Measurements from ENCODE around the gene DPH5.
A peak's percentile ranks its signal among the peaks of the same experiment; 100 is the strongest.

Gene DPH5, protein sequence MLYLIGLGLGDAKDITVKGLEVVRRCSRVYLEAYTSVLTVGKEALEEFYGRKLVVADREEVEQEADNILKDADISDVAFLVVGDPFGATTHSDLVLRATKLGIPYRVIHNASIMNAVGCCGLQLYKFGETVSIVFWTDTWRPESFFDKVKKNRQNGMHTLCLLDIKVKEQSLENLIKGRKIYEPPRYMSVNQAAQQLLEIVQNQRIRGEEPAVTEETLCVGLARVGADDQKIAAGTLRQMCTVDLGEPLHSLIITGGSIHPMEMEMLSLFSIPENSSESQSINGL

DNA sequence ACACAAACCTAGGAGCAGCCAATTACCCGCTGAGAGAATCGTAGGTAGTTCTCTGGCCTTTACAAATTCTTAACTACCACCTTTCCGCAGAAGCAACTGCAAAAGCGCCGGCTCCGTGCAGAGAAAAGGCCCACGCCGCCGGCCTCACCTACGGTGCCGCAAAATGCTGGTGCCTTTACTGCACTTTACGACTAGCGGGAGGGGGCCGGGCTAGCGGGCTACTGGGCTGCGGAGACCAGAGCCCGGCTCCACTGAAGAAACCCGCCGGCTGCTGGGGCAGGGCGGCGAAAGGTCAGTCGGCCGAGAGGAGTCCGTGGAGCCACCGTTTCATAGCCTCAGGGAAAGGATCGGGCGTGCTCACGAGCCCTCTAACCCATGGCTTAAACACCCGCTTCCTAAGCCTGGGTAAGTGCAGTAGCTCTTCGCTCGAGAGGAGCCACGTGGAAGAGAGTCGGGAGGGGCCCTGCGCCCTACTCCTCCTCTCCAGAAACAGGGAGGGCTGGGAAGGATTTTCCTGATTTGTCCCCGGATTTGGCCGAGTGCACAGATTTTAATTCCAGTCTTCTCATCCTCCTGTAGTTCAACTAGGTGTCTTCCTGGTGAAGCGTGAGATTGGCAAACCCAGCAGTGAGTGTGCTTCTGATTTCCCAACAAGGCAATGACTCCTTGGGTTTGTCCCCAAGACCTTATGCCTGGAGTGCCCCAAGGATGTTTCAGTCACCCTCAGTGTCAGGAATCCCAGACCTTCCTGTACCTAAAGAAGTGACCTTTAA lies at the start of gene DPH5:
Gene DPH5 (minus strand): TSS at position 128 of the 773 bp plus-strand sequence. CDS start 341 bp downstream, outside the sequence.
- TF ChIP-seq EGR1 (IDR thresholded peaks at IDR 0.05) (no peak), TCF12 (IDR thresholded peaks at IDR 0.05; ENCODE audit: low read depth) (peak; percentile 64), EP300 (IDR thresholded peaks at IDR 0.05; ENCODE audit: borderline replicate concordance) (no peak), CREB1 (IDR thresholded peaks at IDR 0.05; ENCODE audit: low read depth) (peak; percentile 42; the same call in 1 of the 2 replicates), ZBTB7A (IDR thresholded peaks at IDR 0.05; ENCODE audit: low read depth) (no peak), TAF1 (IDR thresholded peaks at IDR 0.05; ENCODE audit: low read depth) (peak; percentile 98)
- TF ChIP-seq, protein P1, sequence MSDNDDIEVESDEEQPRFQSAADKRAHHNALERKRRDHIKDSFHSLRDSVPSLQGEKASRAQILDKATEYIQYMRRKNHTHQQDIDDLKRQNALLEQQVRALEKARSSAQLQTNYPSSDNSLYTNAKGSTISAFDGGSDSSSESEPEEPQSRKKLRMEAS (IDR thresholded peaks at IDR 0.05): peak; percentile 96

DNA sequence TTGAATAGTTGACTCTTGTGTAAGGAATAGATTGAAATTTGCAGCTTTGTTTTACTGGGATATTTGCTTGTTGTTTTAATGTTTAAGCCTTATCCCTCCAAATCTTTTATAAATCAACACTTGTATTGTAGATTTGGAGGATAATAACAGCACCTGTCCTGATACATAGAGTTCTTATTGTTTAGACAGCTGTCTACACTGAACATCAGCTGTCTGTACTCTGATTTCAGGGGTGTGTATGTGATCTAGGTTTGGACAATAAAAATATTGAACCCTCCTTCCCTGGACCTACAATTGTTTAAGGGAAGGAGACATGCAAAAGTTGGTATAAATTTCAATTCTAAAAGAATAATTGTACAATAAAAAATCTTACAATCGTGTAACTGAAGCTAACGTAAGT lies 48.3 kb upstream of the DPH5 start:
- TF ChIP-seq, protein P1 (IDR thresholded peaks at IDR 0.05): no peak
- no peak for TF ChIP-seq EP300 (IDR thresholded peaks at IDR 0.05; ENCODE audit: borderline replicate concordance)
- no peak for TF ChIP-seq TCF12 (IDR thresholded peaks at IDR 0.05; ENCODE audit: low read depth)
- no peak for TF ChIP-seq CREB1 (IDR thresholded peaks at IDR 0.05; ENCODE audit: low read depth)
- no peak for TF ChIP-seq FOXM1 (IDR thresholded peaks at IDR 0.05; ENCODE audit: borderline replicate concordance, low read depth)
- TF ChIP-seq, protein P2, sequence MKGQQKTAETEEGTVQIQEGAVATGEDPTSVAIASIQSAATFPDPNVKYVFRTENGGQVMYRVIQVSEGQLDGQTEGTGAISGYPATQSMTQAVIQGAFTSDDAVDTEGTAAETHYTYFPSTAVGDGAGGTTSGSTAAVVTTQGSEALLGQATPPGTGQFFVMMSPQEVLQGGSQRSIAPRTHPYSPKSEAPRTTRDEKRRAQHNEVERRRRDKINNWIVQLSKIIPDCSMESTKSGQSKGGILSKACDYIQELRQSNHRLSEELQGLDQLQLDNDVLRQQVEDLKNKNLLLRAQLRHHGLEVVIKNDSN (IDR thresholded peaks at IDR 0.05): no peak
- no peak for TF ChIP-seq TAF1 (IDR thresholded peaks at IDR 0.05; ENCODE audit: low read depth)
- TF ChIP-seq ZBTB7A (IDR thresholded peaks at IDR 0.05; ENCODE audit: low read depth): no peak
- TF ChIP-seq TEAD4 (IDR thresholded peaks at IDR 0.05): no peak
- no peak for TF ChIP-seq EGR1 (IDR thresholded peaks at IDR 0.05)
- no peak for TF ChIP-seq RAD21 (IDR thresholded peaks at IDR 0.05; ENCODE audit: low read depth)
- TF ChIP-seq NFIC (IDR thresholded peaks at IDR 0.05): no peak
- TF ChIP-seq YY1 (IDR thresholded peaks at IDR 0.05; ENCODE audit: low read depth): no peak
- no peak for TF ChIP-seq CEBPB (IDR thresholded peaks at IDR 0.05)

DNA sequence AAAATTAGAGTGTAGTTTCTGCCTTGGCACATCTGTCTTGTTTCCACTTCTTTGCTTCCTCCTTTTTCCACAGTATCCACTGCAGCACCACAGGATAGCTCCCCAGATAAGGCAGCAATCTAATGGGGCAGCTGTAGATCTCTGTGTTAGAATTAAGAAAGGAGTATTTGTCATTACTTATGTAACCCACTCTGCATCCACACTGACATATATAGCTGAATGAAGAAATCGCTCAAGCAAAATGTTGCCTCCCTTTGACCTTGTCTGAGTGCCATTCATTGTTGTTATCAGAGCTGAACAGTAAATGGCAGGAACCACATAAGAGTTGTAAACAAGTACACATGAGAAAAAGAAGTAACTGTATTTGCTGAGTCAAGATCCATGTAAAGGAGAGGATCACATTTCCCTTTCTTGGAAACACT lies 45.9 kb upstream of the DPH5 start:
- TF ChIP-seq, protein P1 (IDR thresholded peaks at IDR 0.05): no peak
- no peak for TF ChIP-seq EGR1 (IDR thresholded peaks at IDR 0.05)
- TF ChIP-seq, protein P2 (IDR thresholded peaks at IDR 0.05): no peak
- no peak for TF ChIP-seq TEAD4 (IDR thresholded peaks at IDR 0.05)
- no peak for TF ChIP-seq NFIC (IDR thresholded peaks at IDR 0.05)
- no peak for TF ChIP-seq FOXM1 (IDR thresholded peaks at IDR 0.05; ENCODE audit: borderline replicate concordance, low read depth)
- no peak for TF ChIP-seq CEBPB (IDR thresholded peaks at IDR 0.05)
- no peak for TF ChIP-seq CREB1 (IDR thresholded peaks at IDR 0.05; ENCODE audit: low read depth)
- TF ChIP-seq, protein P3, sequence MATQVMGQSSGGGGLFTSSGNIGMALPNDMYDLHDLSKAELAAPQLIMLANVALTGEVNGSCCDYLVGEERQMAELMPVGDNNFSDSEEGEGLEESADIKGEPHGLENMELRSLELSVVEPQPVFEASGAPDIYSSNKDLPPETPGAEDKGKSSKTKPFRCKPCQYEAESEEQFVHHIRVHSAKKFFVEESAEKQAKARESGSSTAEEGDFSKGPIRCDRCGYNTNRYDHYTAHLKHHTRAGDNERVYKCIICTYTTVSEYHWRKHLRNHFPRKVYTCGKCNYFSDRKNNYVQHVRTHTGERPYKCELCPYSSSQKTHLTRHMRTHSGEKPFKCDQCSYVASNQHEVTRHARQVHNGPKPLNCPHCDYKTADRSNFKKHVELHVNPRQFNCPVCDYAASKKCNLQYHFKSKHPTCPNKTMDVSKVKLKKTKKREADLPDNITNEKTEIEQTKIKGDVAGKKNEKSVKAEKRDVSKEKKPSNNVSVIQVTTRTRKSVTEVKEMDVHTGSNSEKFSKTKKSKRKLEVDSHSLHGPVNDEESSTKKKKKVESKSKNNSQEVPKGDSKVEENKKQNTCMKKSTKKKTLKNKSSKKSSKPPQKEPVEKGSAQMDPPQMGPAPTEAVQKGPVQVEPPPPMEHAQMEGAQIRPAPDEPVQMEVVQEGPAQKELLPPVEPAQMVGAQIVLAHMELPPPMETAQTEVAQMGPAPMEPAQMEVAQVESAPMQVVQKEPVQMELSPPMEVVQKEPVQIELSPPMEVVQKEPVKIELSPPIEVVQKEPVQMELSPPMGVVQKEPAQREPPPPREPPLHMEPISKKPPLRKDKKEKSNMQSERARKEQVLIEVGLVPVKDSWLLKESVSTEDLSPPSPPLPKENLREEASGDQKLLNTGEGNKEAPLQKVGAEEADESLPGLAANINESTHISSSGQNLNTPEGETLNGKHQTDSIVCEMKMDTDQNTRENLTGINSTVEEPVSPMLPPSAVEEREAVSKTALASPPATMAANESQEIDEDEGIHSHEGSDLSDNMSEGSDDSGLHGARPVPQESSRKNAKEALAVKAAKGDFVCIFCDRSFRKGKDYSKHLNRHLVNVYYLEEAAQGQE (IDR thresholded peaks at IDR 0.05; ENCODE audit: low read depth): no peak
- no peak for TF ChIP-seq TCF12 (IDR thresholded peaks at IDR 0.05; ENCODE audit: low read depth)
- no peak for TF ChIP-seq RAD21 (IDR thresholded peaks at IDR 0.05; ENCODE audit: low read depth)
- no peak for TF ChIP-seq ZBTB7A (IDR thresholded peaks at IDR 0.05; ENCODE audit: low read depth)
- no peak for TF ChIP-seq EP300 (IDR thresholded peaks at IDR 0.05; ENCODE audit: borderline replicate concordance)
- TF ChIP-seq YY1 (IDR thresholded peaks at IDR 0.05; ENCODE audit: low read depth): no peak

DNA sequence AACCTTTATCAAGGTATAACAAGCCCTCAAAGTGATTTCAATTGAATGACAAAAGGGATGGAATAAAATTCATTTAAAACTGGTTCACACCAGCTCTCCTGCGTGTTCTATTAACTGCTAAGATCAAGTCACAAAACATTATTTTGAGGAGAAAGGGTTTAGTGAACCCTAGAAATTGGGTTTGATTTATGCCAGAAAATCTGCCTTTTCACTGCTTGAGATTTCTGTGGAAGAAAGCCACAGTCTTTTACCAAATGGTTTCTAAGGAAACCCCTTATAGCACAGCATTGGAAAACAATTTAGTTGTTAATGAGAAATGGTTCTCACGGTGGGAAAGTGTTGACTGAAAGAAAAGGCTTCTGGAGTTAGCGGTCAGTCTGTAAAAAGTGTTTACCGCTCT lies 43.6 kb upstream of the DPH5 start:
- no peak for TF ChIP-seq TCF12 (IDR thresholded peaks at IDR 0.05; ENCODE audit: low read depth)
- TF ChIP-seq, protein P2 (IDR thresholded peaks at IDR 0.05): no peak
- TF ChIP-seq EGR1 (IDR thresholded peaks at IDR 0.05): no peak
- TF ChIP-seq FOXM1 (IDR thresholded peaks at IDR 0.05; ENCODE audit: borderline replicate concordance, low read depth): no peak
- no peak for TF ChIP-seq CREB1 (IDR thresholded peaks at IDR 0.05; ENCODE audit: low read depth)
- TF ChIP-seq TAF1 (IDR thresholded peaks at IDR 0.05; ENCODE audit: low read depth): no peak
- no peak for TF ChIP-seq TEAD4 (IDR thresholded peaks at IDR 0.05)
- TF ChIP-seq ZBTB7A (IDR thresholded peaks at IDR 0.05; ENCODE audit: low read depth): no peak
- TF ChIP-seq RAD21 (IDR thresholded peaks at IDR 0.05; ENCODE audit: low read depth): no peak

DNA sequence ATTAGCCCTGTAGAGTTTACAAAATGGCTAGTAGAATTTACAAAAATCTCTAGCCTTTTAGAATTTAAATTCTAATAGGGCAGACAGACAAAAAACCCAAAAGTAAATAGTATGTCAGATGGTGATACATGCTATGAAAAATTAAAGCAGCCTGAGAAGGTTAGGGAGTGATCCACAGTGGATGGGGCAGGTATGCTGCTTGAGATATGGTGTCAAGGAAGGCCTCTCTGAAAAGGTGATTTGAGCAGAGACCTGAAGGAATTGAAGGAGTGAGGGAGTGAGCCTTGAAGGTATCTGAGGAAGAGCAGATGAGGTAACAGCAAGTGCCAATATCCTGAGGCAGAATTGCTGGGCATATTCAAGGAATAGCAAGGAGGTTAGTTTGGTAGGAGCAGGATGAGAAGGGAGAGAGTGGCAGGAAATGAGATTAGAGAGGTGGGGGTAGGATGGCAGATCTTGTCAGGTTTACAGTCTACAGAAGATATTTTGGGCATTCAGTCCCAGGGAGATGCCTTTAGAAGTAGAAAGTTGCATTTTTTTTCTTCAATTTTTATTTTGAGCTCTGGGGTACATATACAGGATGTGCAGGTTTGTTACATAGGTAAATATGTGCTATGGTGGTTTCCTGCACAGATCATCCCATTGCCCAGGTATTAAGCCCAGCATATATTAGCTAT lies 40.8 kb upstream of the DPH5 start:
- TF ChIP-seq, protein P2 (IDR thresholded peaks at IDR 0.05): no peak
- TF ChIP-seq ZBTB7A (IDR thresholded peaks at IDR 0.05; ENCODE audit: low read depth) (no peak), NFIC (IDR thresholded peaks at IDR 0.05) (no peak), EP300 (IDR thresholded peaks at IDR 0.05; ENCODE audit: borderline replicate concordance) (no peak), FOXM1 (IDR thresholded peaks at IDR 0.05; ENCODE audit: borderline replicate concordance, low read depth) (no peak), RAD21 (IDR thresholded peaks at IDR 0.05; ENCODE audit: low read depth) (no peak), CREB1 (IDR thresholded peaks at IDR 0.05; ENCODE audit: low read depth) (no peak), TAF1 (IDR thresholded peaks at IDR 0.05; ENCODE audit: low read depth) (no peak), TCF12 (IDR thresholded peaks at IDR 0.05; ENCODE audit: low read depth) (no peak), TEAD4 (IDR thresholded peaks at IDR 0.05) (no peak), YY1 (IDR thresholded peaks at IDR 0.05; ENCODE audit: low read depth) (no peak), CEBPB (IDR thresholded peaks at IDR 0.05) (no peak), EGR1 (IDR thresholded peaks at IDR 0.05) (no peak)
- TF ChIP-seq, protein P1 (IDR thresholded peaks at IDR 0.05): no peak
- TF ChIP-seq, protein P3 (IDR thresholded peaks at IDR 0.05; ENCODE audit: low read depth): no peak

All from Ishikawa (cell line).